ENCODE measurements around the gene HECTD4.
"Not testable (repeated sequence)": the region's sequence is repeated elsewhere in the genome, so short reads cannot be mapped to it uniquely, and the experiment has no call there.

Gene HECTD4

DNA sequence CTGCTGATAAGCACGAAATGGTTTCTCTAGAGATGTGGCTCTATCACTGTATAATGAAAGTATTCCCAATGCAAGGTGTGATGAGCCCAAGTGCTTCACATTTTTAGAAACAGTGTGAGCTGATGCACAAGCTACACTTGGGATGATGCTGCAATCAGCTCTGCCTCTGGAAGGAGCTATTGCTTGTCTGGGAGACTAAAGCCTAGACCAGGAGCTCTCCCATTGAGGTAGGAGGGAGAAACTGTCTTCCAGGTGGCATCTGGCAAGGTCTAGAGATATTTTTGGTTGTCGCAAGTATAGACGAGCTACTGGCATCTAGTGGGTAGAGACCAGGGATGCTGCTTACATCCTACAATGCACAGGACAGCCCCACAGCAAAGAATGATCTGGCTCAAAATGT, 42.0 kb downstream of the HECTD4 start:
- TF ChIP-seq, protein P1, sequence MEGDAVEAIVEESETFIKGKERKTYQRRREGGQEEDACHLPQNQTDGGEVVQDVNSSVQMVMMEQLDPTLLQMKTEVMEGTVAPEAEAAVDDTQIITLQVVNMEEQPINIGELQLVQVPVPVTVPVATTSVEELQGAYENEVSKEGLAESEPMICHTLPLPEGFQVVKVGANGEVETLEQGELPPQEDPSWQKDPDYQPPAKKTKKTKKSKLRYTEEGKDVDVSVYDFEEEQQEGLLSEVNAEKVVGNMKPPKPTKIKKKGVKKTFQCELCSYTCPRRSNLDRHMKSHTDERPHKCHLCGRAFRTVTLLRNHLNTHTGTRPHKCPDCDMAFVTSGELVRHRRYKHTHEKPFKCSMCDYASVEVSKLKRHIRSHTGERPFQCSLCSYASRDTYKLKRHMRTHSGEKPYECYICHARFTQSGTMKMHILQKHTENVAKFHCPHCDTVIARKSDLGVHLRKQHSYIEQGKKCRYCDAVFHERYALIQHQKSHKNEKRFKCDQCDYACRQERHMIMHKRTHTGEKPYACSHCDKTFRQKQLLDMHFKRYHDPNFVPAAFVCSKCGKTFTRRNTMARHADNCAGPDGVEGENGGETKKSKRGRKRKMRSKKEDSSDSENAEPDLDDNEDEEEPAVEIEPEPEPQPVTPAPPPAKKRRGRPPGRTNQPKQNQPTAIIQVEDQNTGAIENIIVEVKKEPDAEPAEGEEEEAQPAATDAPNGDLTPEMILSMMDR (IDR thresholded peaks at IDR 0.05), result no peak
- no peak overlapping the region for H2AFZ ChIP-seq
- H3K27ac ChIP-seq, result no peak overlapping the region
- no peak overlapping the region for H3K9ac ChIP-seq
- H3K4me3 ChIP-seq (ENCODE audit: low read depth, low read length), result no peak overlapping the region
- no peak overlapping the region for H3K4me2 ChIP-seq (ENCODE audit: low read length)
- H3K36me3 ChIP-seq (ENCODE audit: control insufficient read depth, insufficient read depth, low read length), result no peaks in the 10 kb centered on the region
- peaks cover 28% of the 10 kb centered on the region for H3K79me2 ChIP-seq
- no peaks in the 10 kb centered on the region for H3K27me3 ChIP-seq (ENCODE audit: control insufficient read depth, insufficient read depth, low read length)
- H3K4me1 ChIP-seq, result no peaks in the 10 kb centered on the region
- H3K9me3 ChIP-seq (ENCODE audit: control insufficient read depth, low read length), result no peaks in the 10 kb centered on the region

DNA sequence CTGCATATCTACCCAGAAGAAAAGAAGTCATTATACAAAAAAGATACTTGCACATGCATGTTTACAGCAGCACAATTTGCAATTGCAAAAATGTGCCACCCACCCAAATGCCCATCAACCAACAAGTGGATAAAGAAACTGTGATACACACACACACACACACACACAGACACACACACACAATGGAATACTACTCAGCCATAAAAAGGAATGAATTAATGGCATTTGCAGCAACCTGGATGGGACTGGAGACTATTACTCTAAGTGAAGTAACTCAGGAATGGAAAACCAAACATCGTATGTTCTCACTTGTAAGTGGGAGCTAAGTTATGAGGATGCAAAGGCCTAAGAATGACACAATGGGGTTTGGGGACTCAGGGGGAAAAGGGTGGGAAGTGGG, 47.2 kb downstream of the HECTD4 start:
- H3K4me1 ChIP-seq; H3K4me3 ChIP-seq (ENCODE audit: low read depth, low read length); H3K27me3 ChIP-seq (ENCODE audit: control insufficient read depth, insufficient read depth, low read length); H3K36me3 ChIP-seq (ENCODE audit: control insufficient read depth, insufficient read depth, low read length); H3K9me3 ChIP-seq (ENCODE audit: control insufficient read depth, low read length); H3K9ac ChIP-seq; H3K27ac ChIP-seq; H2AFZ ChIP-seq; H3K4me2 ChIP-seq (ENCODE audit: low read length): not testable (repeated sequence)
- H3K79me2 ChIP-seq, result peaks cover 33% of the 10 kb centered on the region

DNA sequence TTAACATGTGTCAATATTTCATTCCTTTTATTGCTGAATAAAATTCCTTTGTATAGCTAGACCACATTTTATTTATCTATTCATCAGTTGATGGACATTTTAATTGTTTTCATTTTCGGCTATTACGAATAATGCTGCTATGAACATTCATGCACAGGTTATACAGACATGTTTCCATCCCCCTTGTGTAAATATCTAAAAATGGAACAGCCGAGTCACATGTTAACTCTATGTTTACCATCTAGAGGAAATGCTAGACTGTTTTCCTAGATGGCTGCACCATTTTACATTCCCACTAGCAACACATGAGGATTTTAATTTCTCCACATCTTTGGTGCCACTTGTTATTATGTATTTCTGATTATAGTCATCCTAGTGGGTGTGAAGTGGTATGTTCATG, 49.2 kb downstream of the HECTD4 start:
- TF ChIP-seq, protein P1 (IDR thresholded peaks at IDR 0.05), result no peak
- Histone ChIP-seq H3K4me2 (ENCODE audit: low read length) (no peak overlapping the region), H3K4me1 (no peaks in the 10 kb centered on the region), H3K9ac (no peak overlapping the region), H3K79me2 (peaks cover 24% of the 10 kb centered on the region), H2AFZ (no peak overlapping the region), H3K27me3 (ENCODE audit: control insufficient read depth, insufficient read depth, low read length) (no peaks in the 10 kb centered on the region), H3K9me3 (ENCODE audit: control insufficient read depth, low read length) (no peaks in the 10 kb centered on the region), H3K27ac (no peak overlapping the region), H3K4me3 (ENCODE audit: low read depth, low read length) (no peak overlapping the region), H3K36me3 (ENCODE audit: control insufficient read depth, insufficient read depth, low read length) (no peaks in the 10 kb centered on the region)

- Histone ChIP-seq H3K27ac (no peak overlapping the region), H2AFZ (no peak overlapping the region), H3K36me3 (ENCODE audit: control insufficient read depth, insufficient read depth, low read length) (no peaks in the 10 kb centered on the region), H3K9ac (no peak overlapping the region), H3K4me3 (ENCODE audit: low read depth, low read length) (no peak overlapping the region), H3K4me2 (ENCODE audit: low read length) (no peak overlapping the region), H3K27me3 (ENCODE audit: control insufficient read depth, insufficient read depth, low read length) (no peaks in the 10 kb centered on the region), H3K4me1 (no peaks in the 10 kb centered on the region), H3K9me3 (ENCODE audit: control insufficient read depth, low read length) (no peaks in the 10 kb centered on the region), H3K79me2 (peaks cover 25% of the 10 kb centered on the region)
- TF ChIP-seq, protein P1 (IDR thresholded peaks at IDR 0.05), result no peak
Measured at GRCh38 chr12:112331886-112332285, 50.3 kb downstream of the HECTD4 start.

GRCh38 chr12:112330706-112331105, 51.5 kb downstream of the HECTD4 start:
- Histone ChIP-seq H3K4me2 (ENCODE audit: low read length) (no peak overlapping the region), H2AFZ (no peak overlapping the region), H3K4me3 (ENCODE audit: low read depth, low read length) (no peak overlapping the region), H3K9me3 (ENCODE audit: control insufficient read depth, low read length) (no peaks in the 10 kb centered on the region), H3K4me1 (no peaks in the 10 kb centered on the region), H3K36me3 (ENCODE audit: control insufficient read depth, insufficient read depth, low read length) (no peaks in the 10 kb centered on the region), H3K9ac (no peak overlapping the region), H3K27me3 (ENCODE audit: control insufficient read depth, insufficient read depth, low read length) (no peaks in the 10 kb centered on the region), H3K27ac (no peak overlapping the region), H3K79me2 (peaks cover 28% of the 10 kb centered on the region)
- TF ChIP-seq, protein P1 (IDR thresholded peaks at IDR 0.05), result no peak

Data from parathyroid adenoma (tissue), 2 donors.